ENCODE results near the gene ZNF790.
"Not testable (repeated sequence)": the region's sequence is repeated elsewhere in the genome, so short reads cannot be mapped to it uniquely, and the experiment has no call there.

The ZNF790 gene

GRCh38 chr19:36837906-36838783 is at the start of gene ZNF790:
TSS of gene ZNF790 (minus strand) at chr19:36838387. CDS start at chr19:36825619, 12,768 bp downstream.
- peak; percentile 60 for DNase-seq

- DNase-seq: no peak
Observed at GRCh38 chr19:36876993-36877938, 39.1 kb upstream of the ZNF790 start.

- no peak for DNase-seq
Observed at GRCh38 chr19:36851898-36852297, 13.7 kb upstream of the ZNF790 start.

GRCh38 chr19:36850559-36851442 is 12.6 kb upstream of the ZNF790 start, which contains the start of gene ZNF345:
TSS of gene ZNF345 (plus strand) at chr19:36850876. CDS start at chr19:36876831, 25,955 bp downstream.
- DNase-seq: peak; percentile 89

- DNase-seq: peak; percentile 73
Observed at GRCh38 chr19:36849701-36850558, 11.7 kb upstream of the ZNF790 start.

GRCh38 chr19:36847968-36848367 is 9.8 kb upstream of the ZNF790 start:
- DNase-seq: no peak

- no peak for DNase-seq
Observed at GRCh38 chr19:36838784-36839324, 667 bp upstream of the ZNF790 start.

GRCh38 chr19:36837176-36837905 is 846 bp downstream of the ZNF790 start:
- DNase-seq: no peak

GRCh38 chr19:36833430-36833829 is 4.8 kb downstream of the ZNF790 start:
- DNase-seq: no peak

GRCh38 chr19:36821758-36822157 is 16.4 kb downstream of the ZNF790 start:
- DNase-seq: no peak

- no peak for DNase-seq
Observed at GRCh38 chr19:36819130-36819630, 19.0 kb downstream of the ZNF790 start.

GRCh38 chr19:36807029-36807428 is 31.2 kb downstream of the ZNF790 start:
- no peak for DNase-seq

- no peak for DNase-seq
Observed at GRCh38 chr19:36805364-36805763, 32.8 kb downstream of the ZNF790 start.

GRCh38 chr19:36797786-36798108 is 40.4 kb downstream of the ZNF790 start:
- no peak for DNase-seq

GRCh38 chr19:36796714-36796992 is 41.5 kb downstream of the ZNF790 start:
- DNase-seq: no peak

GRCh38 chr19:36791420-36792141 is 46.6 kb downstream of the ZNF790 start:
- not testable (repeated sequence) for DNase-seq

GRCh38 chr19:36775768-36776167 is 62.4 kb downstream of the ZNF790 start:
- no peak for DNase-seq

GRCh38 chr19:36773223-36773579 is 65.0 kb downstream of the ZNF790 start:
- DNase-seq: no peak

- DNase-seq: peak; percentile 88
Observed at GRCh38 chr19:36772311-36773222, 65.6 kb downstream of the ZNF790 start, which contains the start of gene ZNF850. TSS of gene ZNF850 (minus strand) at chr19:36772807. CDS start at chr19:36762606, 10,201 bp downstream.
